HEK293 (cell line): ENCODE results near the gene VASP.

Source experiments
- CTCF ChIA-PET: fragments of 350-600 bp; formaldehyde crosslinking; extraction: SDS; loops from one replicate; lab custom pipeline; 2021; ENCODE audit warnings: antibody characterized with exemption; lab: Yijun Ruan, JAX
- POLR2A ChIA-PET: fragments of 300-600 bp; formaldehyde crosslinking; extraction: SDS; loops from one replicate; lab custom pipeline; 2020; ENCODE audit warnings: antibody characterized with exemption, inconsistent platforms; lab: Yijun Ruan, JAX
- H3K27ac ChIP-seq: fragments of 200-500 bp; sonication (Bioruptor generic); 2 replicates; pipeline ENCODE4 v1.5.1; 2014; ENCODE audit warnings: low read depth, low read length, control low read depth, inconsistent platforms; ENCODE audit errors: extremely low read depth
- H3K36me3 ChIP-seq, 2 experiments: fragments of 200-500 bp in 1 of 2; sonication (Bioruptor generic) in 1 of 2; 1 replicate in 1 of 2; 2 replicates in 1 of 2; pipeline ENCODE4 v1.5.1; 2014 to 2017; ENCODE audit warnings: inconsistent platforms in 2 of 2, low read length in 2 of 2; ENCODE audit not compliant: control insufficient read depth in 2 of 2, insufficient read depth in 1 of 2
- H3K4me1 ChIP-seq: fragments of 200-500 bp; sonication (Bioruptor generic); 2 replicates; pipeline ENCODE4 v1.5.1; 2014; ENCODE audit warnings: mild to moderate bottlenecking, low read length, inconsistent platforms; ENCODE audit not compliant: control insufficient read depth, insufficient read depth
- H3K4me3 ChIP-seq: 2 replicates; pipeline ENCODE4 v1.5.1; 2011; ENCODE audit warnings: low read depth, mild to moderate bottlenecking, control low read depth, low read length, moderate library complexity
- H3K9me3 ChIP-seq: fragments of 200-500 bp; sonication (Bioruptor generic); 2 replicates; pipeline ENCODE4 v1.5.1; 2014; ENCODE audit warnings: low read depth, low read length, inconsistent platforms; ENCODE audit not compliant: control insufficient read depth, insufficient read depth
- EGR2 ChIP-seq: fragments of 450-650 bp; formaldehyde crosslinking; IDR thresholded peaks from 2 replicates; pipeline ENCODE4 v1.5.1; 2016; ENCODE audit warnings: low read depth, missing biosample characterization, missing genetic modification characterization
- SP7 ChIP-seq: fragments of 450-650 bp; formaldehyde crosslinking; IDR thresholded peaks from 2 replicates; pipeline ENCODE4 v1.5.1; 2016; ENCODE audit warnings: missing biosample characterization, missing genetic modification characterization
- YY1 ChIP-seq: fragments of 450-650 bp; formaldehyde crosslinking; IDR thresholded peaks from 2 replicates; pipeline ENCODE4 v1.5.1; 2018; ENCODE audit warnings: missing biosample characterization, missing genetic modification characterization
- ZBTB6 ChIP-seq: fragments of 450-650 bp; formaldehyde crosslinking; IDR thresholded peaks from 2 replicates; pipeline ENCODE4 v1.5.1; 2017; ENCODE audit warnings: missing biosample characterization, missing genetic modification characterization
- ZFHX2 ChIP-seq: fragments of 450-650 bp; formaldehyde crosslinking; conservative IDR thresholded peaks from 2 replicates; pipeline ENCODE4 v1.5.1; 2016; ENCODE audit warnings: missing biosample characterization, missing genetic modification characterization
- ZNF184 ChIP-seq: fragments of 450-650 bp; IDR thresholded peaks from 2 replicates; pipeline ENCODE4 v1.5.1; 2018; ENCODE audit warnings: missing biosample characterization, mild to moderate bottlenecking, missing genetic modification characterization
- ZNF248 ChIP-seq: fragments of 450-650 bp; formaldehyde crosslinking; IDR thresholded peaks from 2 replicates; pipeline ENCODE4 v1.5.1; 2017; ENCODE audit warnings: missing biosample characterization, missing genetic modification characterization
- ZNF280D ChIP-seq: fragments of 450-650 bp; formaldehyde crosslinking; IDR thresholded peaks from 2 replicates; pipeline ENCODE4 v1.5.1; 2016; ENCODE audit warnings: missing biosample characterization, missing genetic modification characterization
- ZNF341 ChIP-seq: fragments of 450-650 bp; formaldehyde crosslinking; IDR thresholded peaks from 2 replicates; pipeline ENCODE4; 2016; ENCODE audit warnings: low read depth, missing biosample characterization, missing genetic modification characterization
- ZNF37A ChIP-seq: fragments of 450-650 bp; IDR thresholded peaks from 2 replicates; pipeline ENCODE4 v1.5.1; 2018; ENCODE audit warnings: missing biosample characterization, missing genetic modification characterization
- ZNF404 ChIP-seq: fragments of 450-650 bp; formaldehyde crosslinking; IDR thresholded peaks from 2 replicates; pipeline ENCODE4 v1.5.1; 2017; ENCODE audit warnings: missing biosample characterization, missing genetic modification characterization
- ZNF560 ChIP-seq: fragments of 450-650 bp; formaldehyde crosslinking; IDR thresholded peaks from 2 replicates; pipeline ENCODE4 v1.5.1; 2017; ENCODE audit warnings: missing biosample characterization, missing genetic modification characterization, borderline replicate concordance
- ZNF776 ChIP-seq: fragments of 450-650 bp; formaldehyde crosslinking; IDR thresholded peaks from 2 replicates; pipeline ENCODE4 v1.5.0; 2017; ENCODE audit warnings: missing biosample characterization, missing genetic modification characterization, borderline replicate concordance
- ZNF837 ChIP-seq: fragments of 450-650 bp; formaldehyde crosslinking; IDR thresholded peaks from 2 replicates; pipeline ENCODE4 v1.5.1; 2016; ENCODE audit warnings: missing biosample characterization, missing genetic modification characterization
- ZNF843 ChIP-seq: fragments of 450-650 bp; formaldehyde crosslinking; IDR thresholded peaks from 2 replicates; pipeline ENCODE4 v1.5.1; 2016; ENCODE audit warnings: missing biosample characterization, missing genetic modification characterization
- TF ChIP-seq, protein P1 (sequence below): fragments of 450-650 bp; formaldehyde crosslinking; IDR thresholded peaks from 2 replicates; pipeline ENCODE4 v1.5.1; 2016; ENCODE audit warnings: missing biosample characterization, missing genetic modification characterization

The VASP gene

DNA sequence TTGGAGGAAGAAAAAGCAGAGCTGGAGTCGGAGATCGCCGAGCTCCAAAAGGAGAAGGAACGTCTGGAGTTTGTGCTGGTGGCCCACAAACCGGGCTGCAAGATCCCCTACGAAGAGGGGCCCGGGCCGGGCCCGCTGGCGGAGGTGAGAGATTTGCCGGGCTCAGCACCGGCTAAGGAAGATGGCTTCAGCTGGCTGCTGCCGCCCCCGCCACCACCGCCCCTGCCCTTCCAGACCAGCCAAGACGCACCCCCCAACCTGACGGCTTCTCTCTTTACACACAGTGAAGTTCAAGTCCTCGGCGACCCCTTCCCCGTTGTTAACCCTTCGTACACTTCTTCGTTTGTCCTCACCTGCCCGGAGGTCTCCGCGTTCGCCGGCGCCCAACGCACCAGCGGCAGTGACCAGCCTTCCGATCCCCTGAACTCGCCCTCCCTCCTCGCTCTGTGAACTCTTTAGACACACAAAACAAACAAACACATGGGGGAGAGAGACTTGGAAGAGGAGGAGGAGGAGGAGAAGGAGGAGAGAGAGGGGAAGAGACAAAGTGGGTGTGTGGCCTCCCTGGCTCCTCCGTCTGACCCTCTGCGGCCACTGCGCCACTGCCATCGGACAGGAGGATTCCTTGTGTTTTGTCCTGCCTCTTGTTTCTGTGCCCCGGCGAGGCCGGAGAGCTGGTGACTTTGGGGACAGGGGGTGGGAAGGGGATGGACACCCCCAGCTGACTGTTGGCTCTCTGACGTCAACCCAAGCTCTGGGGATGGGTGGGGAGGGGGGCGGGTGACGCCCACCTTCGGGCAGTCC is 34.5 kb upstream of the VASP start:
- POLR2A ChIA-PET = no interaction called here
- TF ChIP-seq SP7 (tag by site-specific recombination) = no peak
- TF ChIP-seq ZFHX2 = peak; percentile 71
- TF ChIP-seq EGR2 (tag by site-specific recombination) = peak; percentile 60
- Histone ChIP-seq H3K9me3 (no peaks in the 10 kb centered on the region), H3K27ac (no peak overlapping the region), H3K36me3 (no peaks in the 10 kb centered on the region), H3K4me1 (peaks cover 5% of the 10 kb centered on the region; the same call in 1 of the 2 replicates), H3K4me3 (no peak overlapping the region)
- CTCF ChIA-PET = interaction anchor here (0.9 to 7.6 kb wide), 3 partner anchors 12 to 32 kb away, joined by 3 to 86 read pairs (median 11); no protein-coding TSS in a partner anchor

- POLR2A ChIA-PET = no interaction called here
- TF ChIP-seq YY1 (tag by site-specific recombination) (no peak), ZNF248 (tag by site-specific recombination) (no peak), ZNF837 (no peak), ZBTB6 (no peak), ZNF776 (tag by site-specific recombination) (no peak), ZNF404 (tag by site-specific recombination) (no peak), ZNF843 (tag by site-specific recombination) (no peak), ZNF560 (tag by site-specific recombination) (no peak), ZNF280D (tag by site-specific recombination) (no peak), ZNF184 (no peak), ZNF37A (tag by site-specific recombination) (no peak), ZNF341 (tag by site-specific recombination) (no peak)
- TF ChIP-seq, protein P1, sequence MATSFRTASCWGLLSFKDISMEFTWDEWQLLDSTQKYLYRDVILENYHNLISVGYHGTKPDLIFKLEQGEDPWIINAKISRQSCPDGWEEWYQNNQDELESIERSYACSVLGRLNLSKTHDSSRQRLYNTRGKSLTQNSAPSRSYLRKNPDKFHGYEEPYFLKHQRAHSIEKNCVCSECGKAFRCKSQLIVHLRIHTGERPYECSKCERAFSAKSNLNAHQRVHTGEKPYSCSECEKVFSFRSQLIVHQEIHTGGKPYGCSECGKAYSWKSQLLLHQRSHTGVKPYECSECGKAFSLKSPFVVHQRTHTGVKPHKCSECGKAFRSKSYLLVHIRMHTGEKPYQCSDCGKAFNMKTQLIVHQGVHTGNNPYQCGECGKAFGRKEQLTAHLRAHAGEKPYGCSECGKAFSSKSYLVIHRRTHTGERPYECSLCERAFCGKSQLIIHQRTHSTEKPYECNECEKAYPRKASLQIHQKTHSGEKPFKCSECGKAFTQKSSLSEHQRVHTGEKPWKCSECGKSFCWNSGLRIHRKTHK = no peak
Observed at GRCh38 chr19:45473367-45473681, 34.0 kb upstream of the VASP start.

More at GRCh38 chr19:45473367-45473681, 34.0 kb upstream of the VASP start:
- CTCF ChIA-PET = interaction anchor here (0.6 to 7.6 kb wide), 3 partner anchors 20 to 65 kb away, joined by 3 to 86 read pairs (median 3); no protein-coding TSS in a partner anchor
- no peaks in the 10 kb centered on the region for H3K9me3 ChIP-seq
- H3K4me3 ChIP-seq = no peak overlapping the region
- peaks cover 1% of the 10 kb centered on the region; the same call in 1 of the 2 replicates for H3K4me1 ChIP-seq
- no peaks in the 10 kb centered on the region for H3K36me3 ChIP-seq
- no peak overlapping the region for H3K27ac ChIP-seq
